Hematopoietic multipotent progenitor cell treated with erythropoietin and hydrocortisone succinate and interleukin-3 and kit ligand, for 4 days (in vitro differentiated cells): ENCODE results near the gene WIZ.
"Not testable (repeated sequence)": the region's sequence is repeated elsewhere in the genome, so short reads cannot be mapped to it uniquely, and the experiment has no call there.

ENCODE experiments used
- DNase-seq: peaks from one replicate; pipeline ENCODE4 v3.0.0-alpha.2; 2015

WIZ gene

GRCh38 chr19:15449620-15450527, at the start of gene WIZ:
WIZ (minus strand) TSS chr19:15449956; CDS start chr19:15448307, 1,649 bp downstream.
- peak; percentile 87 for DNase-seq

GRCh38 chr19:15498910-15499309, 49.2 kb upstream of the WIZ start:
- peak; percentile 43 for DNase-seq

GRCh38 chr19:15498156-15498858, 48.6 kb upstream of the WIZ start:
- DNase-seq, result no peak

GRCh38 chr19:15495151-15495550, 45.4 kb upstream of the WIZ start:
- no peak for DNase-seq

- DNase-seq, result no peak
These were observed 38.9 kb upstream of the WIZ start for GRCh38 chr19:15488489-15489226.

- no peak for DNase-seq
These were observed 37.3 kb upstream of the WIZ start for GRCh38 chr19:15487038-15487437.

GRCh38 chr19:15485768-15486167, 36.0 kb upstream of the WIZ start:
- not testable (repeated sequence) for DNase-seq

- not testable (repeated sequence) for DNase-seq
These were observed 31.2 kb upstream of the WIZ start for GRCh38 chr19:15480996-15481395.

GRCh38 chr19:15479391-15480345, 29.9 kb upstream of the WIZ start, which contains the start of gene PGLYRP2:
PGLYRP2 (minus strand) TSS chr19:15479501; CDS start chr19:15479371, 130 bp downstream.
- peak; percentile 81 for DNase-seq

GRCh38 chr19:15476325-15476724, 26.6 kb upstream of the WIZ start:
- DNase-seq, result peak; percentile 69

- no peak for DNase-seq
These were observed 25.9 kb upstream of the WIZ start for GRCh38 chr19:15475611-15476010.

- DNase-seq, result no peak
These were observed 25.4 kb upstream of the WIZ start for GRCh38 chr19:15475169-15475568.

- not testable (repeated sequence) for DNase-seq
These were observed 24.1 kb upstream of the WIZ start for GRCh38 chr19:15473821-15474220.

- DNase-seq, result no peak
These were observed 21.9 kb upstream of the WIZ start for GRCh38 chr19:15471639-15472101.

GRCh38 chr19:15469513-15470297, 19.9 kb upstream of the WIZ start:
- peak; percentile 72 for DNase-seq

GRCh38 chr19:15468675-15469512, 19.1 kb upstream of the WIZ start:
- DNase-seq, result peak; percentile 27

GRCh38 chr19:15467734-15468214, 18.0 kb upstream of the WIZ start:
- DNase-seq, result no peak

- DNase-seq, result peak; percentile 87
These were observed 17.3 kb upstream of the WIZ start for GRCh38 chr19:15466851-15467733.
